GM12875 (cell line): ENCODE results near the gene ANKRD9.

Experiments used
- H3K4me3 ChIP-seq: one replicate; pipeline ENCODE4 v1.5.1; 2011; ENCODE audit warnings: low read depth, low read length, control low read depth
- CTCF ChIP-seq: IDR thresholded peaks from 2 replicates; pipeline ENCODE4 v1.5.1; 2011; ENCODE audit warnings: low read depth, mild to moderate bottlenecking, control low read depth, inconsistent platforms, low read length, moderate library complexity, borderline replicate concordance; ENCODE audit not compliant: insufficient read depth

The ANKRD9 gene

DNA sequence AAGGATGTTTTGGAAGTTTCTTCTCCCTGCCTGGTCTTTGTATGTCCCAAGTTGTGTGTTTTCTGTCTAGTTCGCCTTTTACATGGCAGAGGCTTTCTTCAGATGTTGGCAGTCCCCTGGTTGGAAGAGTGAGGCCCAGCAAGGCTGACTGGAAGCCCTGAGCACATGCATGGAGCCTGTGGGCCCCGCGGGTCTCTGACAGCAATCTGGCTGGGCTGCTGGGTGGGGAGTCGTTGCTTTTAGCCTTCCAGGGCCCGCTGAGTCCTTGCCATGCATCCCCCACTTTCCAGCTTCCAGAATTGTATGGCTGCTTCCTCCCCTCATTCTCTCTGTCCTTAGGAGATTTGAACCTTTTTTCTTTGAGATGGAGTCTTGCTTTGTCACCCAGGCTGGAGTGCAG is 25.3 kb downstream of the ANKRD9 start:
- no peak for TF ChIP-seq CTCF
- no peak overlapping the region for H3K4me3 ChIP-seq

GRCh38 chr14:102481791-102482238 is 27.8 kb downstream of the ANKRD9 start:
- no peak for TF ChIP-seq CTCF
- no peak overlapping the region for H3K4me3 ChIP-seq

DNA sequence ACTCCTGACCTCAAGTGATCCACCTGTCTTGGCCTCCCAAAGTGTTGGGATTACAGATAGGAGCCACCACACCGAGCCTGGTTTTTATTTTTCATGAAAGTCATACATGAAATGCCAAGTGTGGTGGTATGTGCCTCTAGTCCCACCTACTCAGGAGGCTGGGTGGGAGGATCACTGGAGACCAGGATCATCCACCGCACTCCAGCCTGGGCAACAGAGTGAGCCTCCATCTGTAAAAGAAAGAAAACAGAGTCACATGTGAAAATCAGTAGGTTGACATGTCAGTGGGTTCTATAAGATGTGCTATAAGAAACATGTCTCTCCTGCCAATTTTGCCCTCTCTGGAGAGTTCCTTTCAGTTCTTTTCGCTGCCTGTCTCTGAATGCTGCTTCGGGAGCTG is 28.2 kb downstream of the ANKRD9 start:
- TF ChIP-seq CTCF: no peak
- no peak overlapping the region for H3K4me3 ChIP-seq

DNA sequence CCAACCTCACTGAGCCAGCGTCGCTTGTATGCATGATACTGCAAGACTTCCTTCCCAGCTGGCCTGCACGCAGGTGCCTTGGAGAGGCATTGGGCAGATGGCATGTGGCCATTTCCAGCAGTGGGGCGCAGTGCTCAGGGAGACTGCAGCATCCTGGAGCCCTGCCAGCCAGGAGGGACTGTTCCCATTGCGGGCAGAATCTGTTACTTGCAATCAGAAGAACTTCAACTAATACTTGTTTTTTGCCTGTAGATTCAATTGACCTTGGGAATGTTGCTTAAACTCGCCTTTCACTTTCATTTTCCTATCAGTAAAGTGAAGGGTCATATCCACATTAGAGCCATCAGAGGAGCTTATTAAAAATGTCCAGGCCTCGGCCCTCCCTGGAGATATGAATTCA is 29.8 kb downstream of the ANKRD9 start:
- no peak for TF ChIP-seq CTCF
- no peak overlapping the region for H3K4me3 ChIP-seq

- no peak overlapping the region for H3K4me3 ChIP-seq
- TF ChIP-seq CTCF: no peak
Measured at GRCh38 chr14:102479107-102479506, 30.5 kb downstream of the ANKRD9 start.

GRCh38 chr14:102474934-102475333 is 34.6 kb downstream of the ANKRD9 start:
- TF ChIP-seq CTCF: no peak
- no peak overlapping the region for H3K4me3 ChIP-seq

DNA sequence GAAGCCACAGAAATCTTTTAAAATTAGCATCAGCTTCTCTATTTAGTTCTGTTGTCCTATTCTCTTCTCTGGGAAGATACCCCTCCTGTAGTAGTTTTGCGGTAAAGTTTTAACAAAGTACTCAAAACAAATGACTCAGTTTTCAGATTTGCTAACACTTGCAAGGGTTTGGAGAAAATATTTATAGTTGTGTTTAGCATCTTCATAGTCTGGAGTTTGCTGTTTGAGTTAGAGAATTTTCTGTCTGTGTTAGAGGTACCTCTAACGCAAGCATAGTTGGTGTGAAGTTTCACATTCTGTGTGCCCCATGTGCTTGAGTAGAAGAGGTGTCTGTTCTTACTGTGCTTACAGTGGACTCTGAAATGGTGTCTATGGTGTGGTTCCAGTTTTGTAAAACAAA is 36.0 kb downstream of the ANKRD9 start:
- TF ChIP-seq CTCF: no peak
- no peak overlapping the region for H3K4me3 ChIP-seq
